A549 (cell line): ENCODE measurements around the gene XRCC4.

Source experiments
- BHLHE40 ChIP-seq: IDR thresholded peaks from 2 replicates; pipeline ENCODE4 v1.6.1; 2012; ENCODE audit warnings: low read depth, low read length, inconsistent platforms
- CHD2 ChIP-seq: fragments of 150-350 bp; IDR thresholded peaks from 2 replicates; pipeline ENCODE4 v1.6.1; 2014; ENCODE audit warnings: low read length; ENCODE audit not compliant: partially characterized antibody
- CTCF ChIP-seq: fragments of >200 bp; sonication (Bioruptor Twin); formaldehyde crosslinking; IDR thresholded peaks from 3 replicates; pipeline ENCODE4 v1.5.1; 2016
- HDAC2 ChIP-seq: fragments of 200-600 bp; sonication (generic); IDR thresholded peaks from 2 replicates; pipeline ENCODE4 v1.6.1; 2016
- KDM1A ChIP-seq: fragments of 200-600 bp; sonication (generic); IDR thresholded peaks from 2 replicates; pipeline ENCODE4 v1.6.1; 2016; ENCODE audit warnings: low read depth, mild to moderate bottlenecking
- MAFK ChIP-seq: fragments of 450-650 bp; IDR thresholded peaks from 2 replicates; pipeline ENCODE4 v1.6.1; 2014; ENCODE audit not compliant: partially characterized antibody
- MAX ChIP-seq: IDR thresholded peaks from 2 replicates; pipeline ENCODE4 v1.6.1; 2012
- MAZ ChIP-seq: fragments of 150-350 bp; IDR thresholded peaks from 2 replicates; pipeline ENCODE4 v1.6.1; 2014; ENCODE audit warnings: antibody characterized with exemption, low read depth, low read length, borderline replicate concordance
- MYC ChIP-seq: IDR thresholded peaks from 2 replicates; pipeline ENCODE4 v1.6.1; 2012; ENCODE audit warnings: mild to moderate bottlenecking, inconsistent platforms, low read length, improper control_type of control experiment, borderline replicate concordance
- POLR2A ChIP-seq: IDR thresholded peaks from 2 replicates; pipeline ENCODE4 v1.6.1; 2012; ENCODE audit warnings: mild to moderate bottlenecking, low read length
- RAD21 ChIP-seq, 2 experiments: fragments of >200 bp in 1 of 2; sonication (Bioruptor Twin) in 1 of 2; formaldehyde crosslinking in 1 of 2; IDR thresholded peaks in 1 of 2; conservative IDR thresholded peaks in 1 of 2; 2 replicates in 1 of 2; 3 replicates in 1 of 2; pipeline ENCODE4 v1.6.1; 2012 to 2018; ENCODE audit warnings: inconsistent platforms in 1 of 2
- RCOR1 ChIP-seq: fragments of 150-350 bp; IDR thresholded peaks from 2 replicates; pipeline ENCODE4 v1.6.1; 2014; ENCODE audit warnings: antibody characterized with exemption, low read length, low read depth
- REST ChIP-seq: fragments of 200-600 bp; sonication (generic); IDR thresholded peaks from 2 replicates; pipeline ENCODE4 v1.6.1; 2016; ENCODE audit warnings: antibody characterized with exemption, mild to moderate bottlenecking, moderate library complexity

GRCh38 chr5:83244516-83244915 is 167.2 kb downstream of the XRCC4 start:
- TF ChIP-seq CTCF (no peak), MYC (no peak), HDAC2 (no peak), CHD2 (no peak), REST (no peak), MAFK (no peak), POLR2A (no peak), MAZ (no peak), MAX (no peak), RAD21 (conservative IDR thresholded peaks at IDR 0.05 in 1 of 2, IDR thresholded peaks at IDR 0.05 in 1 of 2) (no peak), RCOR1 (no peak), BHLHE40 (no peak), KDM1A (no peak)
